Dorsolateral prefrontal cortex (tissue), 118 donors: ENCODE data around the gene TNFSF18. TPM values are rescaled to one million over a fixed set of nuclear protein-coding genes. Genes with fewer than 3 reads are reported as not detected.

ENCODE experiments used
- total RNA-seq, 120 experiments: library from RNA; stranded (reverse); gene quantifications; one replicate each; pipeline versions ENCODE4 v1.2.3 to v1.2.4, GENCODE V29; 2022

TNFSF18 gene
- total RNA-seq, 120 experiments from 2014 or later, result 0.32 to 3.7 (median 1.1) TPM; not detected in 1

Other genes with a start within 250 kb of the TNFSF18 start
- gene TNFSF4, start 156.4 kb upstream of the TNFSF18 start, total RNA-seq, result 1 to 10 TPM; 2.1 to 8.9 (median 4.6) TPM